NCI-H1417 (cell line): ENCODE data around the gene HBM.
"Not testable (repeated sequence)": the region's sequence is repeated elsewhere in the genome, so short reads cannot be mapped to it uniquely, and the experiment has no call there.

Experiments used
- DNase-seq, 3 experiments: peaks; one replicate each; lab custom pipeline; 2025; lab: John Stamatoyannopoulos, UW

The HBM gene

DNA sequence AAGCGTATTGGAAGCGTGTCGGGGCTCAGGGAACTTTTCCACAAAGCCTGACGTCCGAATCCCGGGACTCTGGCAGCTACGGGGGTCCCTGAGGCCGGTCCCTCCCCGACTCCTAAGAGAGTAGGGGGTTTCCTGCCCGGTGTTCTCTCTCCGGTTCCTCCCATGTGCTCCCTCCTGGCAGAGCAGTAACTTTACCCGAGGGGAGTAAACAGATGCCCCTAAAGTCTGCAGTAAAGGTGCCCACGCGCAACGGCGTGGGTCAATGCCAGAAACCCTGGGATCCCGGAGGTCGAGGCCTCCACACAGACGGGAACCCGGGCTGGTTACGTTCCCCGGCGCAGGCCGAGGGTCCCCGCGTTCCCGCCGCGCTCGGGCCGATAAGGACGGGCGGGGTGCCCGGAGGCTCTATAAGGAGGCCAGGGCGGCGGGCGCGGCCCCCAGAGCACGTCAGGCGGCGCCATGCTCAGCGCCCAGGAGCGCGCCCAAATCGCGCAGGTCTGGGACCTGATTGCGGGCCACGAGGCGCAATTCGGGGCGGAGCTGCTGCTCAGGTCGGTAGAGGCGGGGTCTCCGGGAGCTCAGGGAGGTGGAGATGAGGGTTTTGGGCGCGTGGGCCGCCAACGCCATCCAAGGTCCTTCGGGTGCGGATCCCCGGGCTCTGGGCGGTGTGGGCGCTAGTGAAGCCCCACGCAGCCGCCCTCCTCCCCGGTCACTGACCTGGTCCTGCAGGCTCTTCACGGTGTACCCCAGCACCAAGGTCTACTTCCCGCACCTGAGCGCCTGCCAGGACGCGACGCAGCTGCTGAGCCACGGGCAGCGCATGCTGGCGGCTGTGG is at the start of gene HBM:
Gene HBM, plus strand, starts transcription at position 440 of the 836 bp plus-strand sequence. Its CDS starts 20 bp downstream, at position 460.
- DNase-seq, result peak in 2 of 3 experiments; percentile 23 to 37

- DNase-seq, result no peak
These were observed 49.8 kb upstream of the HBM start for GRCh38 chr16:116015-116414.

DNA sequence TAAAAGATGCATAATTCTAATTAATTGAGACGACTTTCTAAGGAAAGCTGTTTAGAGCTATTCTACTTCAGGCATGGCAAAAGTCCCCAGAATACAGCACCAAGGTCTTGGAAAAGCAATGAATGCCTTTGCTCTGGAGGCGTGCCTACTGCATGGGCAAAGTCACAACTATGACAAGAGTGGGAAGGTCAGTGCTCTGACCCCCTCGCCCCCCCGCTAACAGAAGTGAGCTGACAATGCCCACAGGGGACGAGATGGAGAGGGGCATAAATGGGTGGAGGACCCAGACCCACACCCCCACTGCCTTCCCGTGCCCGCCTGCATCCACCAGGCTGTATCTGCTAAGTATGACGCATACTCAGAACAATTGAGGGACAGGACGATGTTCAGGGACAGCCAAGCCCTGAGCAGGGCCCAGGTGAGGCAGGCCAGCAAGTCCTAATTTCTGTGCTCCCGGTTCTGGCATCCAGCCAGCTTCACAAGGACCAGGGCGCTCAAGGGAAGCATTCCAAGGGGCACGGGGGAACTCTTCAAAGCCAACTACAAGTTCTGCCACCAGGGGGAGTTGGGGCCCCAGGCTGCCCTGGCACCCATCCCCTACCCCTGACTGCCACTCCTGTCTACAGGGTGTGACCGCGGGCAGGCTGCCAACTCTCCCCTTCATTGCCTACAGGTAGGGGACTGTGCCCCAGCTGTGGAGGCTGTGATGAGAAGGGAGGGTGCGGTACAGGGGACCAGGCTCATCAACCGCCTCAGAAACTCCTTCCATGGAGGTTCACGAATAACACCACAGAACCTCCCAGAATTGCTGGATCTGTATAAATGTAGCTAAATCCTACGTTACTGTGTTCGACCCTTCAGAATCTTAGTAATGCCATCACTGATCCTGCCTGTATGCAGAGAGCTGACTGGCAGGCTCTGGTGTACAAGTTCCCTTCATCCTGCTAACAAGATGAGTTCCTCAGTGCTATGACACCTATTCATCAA is 48.1 kb upstream of the HBM start:
- peak; percentile 42 to 84 (median 75) for DNase-seq

- no peak for DNase-seq
These were observed 46.9 kb upstream of the HBM start for GRCh38 chr16:118857-119256.

- DNase-seq, result no peak
These were observed 46.5 kb upstream of the HBM start for GRCh38 chr16:119295-119694.

DNA sequence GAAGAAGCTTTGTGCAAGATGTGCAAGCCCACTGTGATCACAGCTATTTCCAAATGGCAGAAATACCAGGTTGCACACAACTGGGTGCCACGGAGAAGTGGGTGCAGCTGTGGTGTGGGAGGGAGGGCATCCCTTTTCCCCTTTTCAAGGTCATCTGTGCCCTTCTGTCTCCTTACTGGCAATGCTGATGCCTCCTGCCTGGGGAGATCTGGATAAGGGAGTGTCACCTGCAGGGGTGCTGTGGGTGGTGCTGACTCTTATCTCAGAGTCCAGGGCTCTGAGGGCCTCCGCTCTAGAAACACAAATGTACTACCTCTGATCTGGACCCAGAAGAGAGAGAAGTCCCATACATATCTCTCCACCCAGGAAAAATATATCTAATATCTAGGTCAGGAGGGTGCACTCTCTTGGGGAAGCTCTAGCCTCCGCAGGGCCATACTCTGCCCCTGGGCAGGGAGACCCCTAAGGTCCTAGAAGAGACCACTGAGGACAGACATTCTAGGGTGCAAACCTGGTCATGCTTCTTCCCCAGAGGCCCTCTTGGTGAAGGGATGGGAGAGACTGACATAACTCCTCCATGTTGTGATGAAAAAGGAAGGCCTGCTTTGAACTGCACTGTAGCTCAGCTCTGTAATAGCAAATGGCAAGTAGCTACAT is 45.8 kb upstream of the HBM start:
- DNase-seq, result no peak

DNA sequence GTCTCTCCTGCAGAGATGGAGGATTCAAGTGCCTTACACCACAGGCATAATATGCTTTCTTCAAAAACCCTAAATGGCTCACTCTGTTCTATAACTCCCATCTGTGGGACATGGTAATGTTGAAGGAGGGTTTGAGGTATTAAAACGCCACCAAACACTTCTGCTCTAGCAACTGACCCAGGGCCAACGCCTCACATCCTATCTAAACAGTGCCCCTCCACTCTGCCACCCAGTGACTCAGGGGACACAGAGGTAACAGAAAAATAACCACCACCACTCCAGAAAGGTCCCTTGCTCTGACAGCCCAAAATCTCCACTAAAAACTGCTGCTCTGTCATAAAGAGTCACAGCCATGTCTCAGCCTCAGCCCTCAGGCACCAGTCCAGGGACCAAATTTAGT is 45.0 kb upstream of the HBM start:
- no peak for DNase-seq

GRCh38 chr16:122361-122760 is 43.4 kb upstream of the HBM start:
- no peak for DNase-seq

DNA sequence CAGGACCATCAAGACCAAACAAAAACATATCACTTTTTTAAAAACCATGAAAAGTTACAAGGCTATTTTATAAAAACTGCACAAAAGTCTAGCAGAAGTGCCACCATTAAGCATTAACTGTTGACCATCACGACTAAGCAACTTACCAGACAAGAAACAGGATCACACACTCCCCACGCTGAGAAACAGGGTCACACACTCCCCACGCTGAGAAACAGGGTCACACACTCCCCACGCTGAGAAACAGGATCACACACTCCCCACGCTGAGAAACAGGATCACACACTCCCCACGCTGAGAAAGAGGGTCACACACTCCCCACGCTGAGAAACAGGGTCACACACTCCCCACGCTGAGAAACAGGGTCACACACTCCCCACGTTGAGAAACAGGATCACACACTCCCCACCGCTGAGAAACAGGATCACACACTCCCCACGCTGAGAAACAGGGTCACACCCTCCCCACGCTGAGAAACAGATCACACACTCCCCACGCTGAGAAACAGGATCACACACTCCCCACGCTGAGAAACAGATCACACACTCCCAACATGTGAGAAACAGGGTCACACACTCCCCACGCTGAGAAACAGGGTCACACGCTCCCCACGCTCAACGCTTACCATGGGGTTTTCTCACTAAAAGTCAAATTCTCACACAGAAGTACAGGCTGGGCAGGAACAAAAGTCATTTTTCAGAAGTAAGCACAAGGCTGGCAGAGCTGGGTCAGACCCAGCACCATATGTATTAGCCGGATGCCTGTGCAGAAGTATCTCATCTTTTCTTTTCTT is 42.0 kb upstream of the HBM start:
- not testable (repeated sequence) for DNase-seq

DNA sequence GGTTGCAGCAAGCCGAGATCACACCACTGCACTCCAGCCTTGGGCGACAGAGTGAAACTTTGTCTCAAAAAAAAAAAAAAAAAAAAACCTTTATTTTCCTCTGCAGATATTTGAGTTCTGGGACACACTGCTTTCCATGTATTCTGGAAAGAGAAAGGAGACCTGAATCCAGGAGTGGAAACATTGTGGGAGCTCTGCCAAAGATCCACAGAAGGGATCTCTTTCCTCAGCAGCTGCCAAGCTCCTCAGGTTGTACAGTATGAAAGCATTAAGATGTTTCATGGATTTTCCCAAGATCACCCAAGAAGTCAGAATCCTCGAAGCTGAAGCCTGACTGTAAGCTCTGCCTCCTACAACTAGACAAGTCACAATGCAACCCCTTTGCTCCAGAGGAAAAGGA is 40.8 kb upstream of the HBM start:
- no peak for DNase-seq

DNA sequence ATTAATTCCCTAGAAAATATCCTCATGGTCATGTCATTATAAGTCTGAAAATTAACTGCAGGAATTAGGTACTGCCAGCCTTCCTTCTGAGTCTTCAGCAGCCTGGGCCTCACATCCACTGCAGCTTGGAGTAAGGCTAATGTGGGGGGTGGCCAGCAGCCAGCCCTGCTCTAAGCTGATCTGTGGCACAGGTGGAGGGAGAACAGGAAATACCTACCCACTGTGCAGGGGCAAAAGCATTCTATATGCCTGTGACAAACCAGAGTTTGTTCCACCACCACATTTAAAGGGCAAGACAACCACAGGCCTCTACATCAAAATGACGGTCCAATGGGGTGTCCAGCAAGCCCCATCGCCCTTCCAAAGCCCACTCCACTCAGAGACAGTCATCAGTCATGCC is 36.7 kb upstream of the HBM start:
- DNase-seq, result no peak

DNA sequence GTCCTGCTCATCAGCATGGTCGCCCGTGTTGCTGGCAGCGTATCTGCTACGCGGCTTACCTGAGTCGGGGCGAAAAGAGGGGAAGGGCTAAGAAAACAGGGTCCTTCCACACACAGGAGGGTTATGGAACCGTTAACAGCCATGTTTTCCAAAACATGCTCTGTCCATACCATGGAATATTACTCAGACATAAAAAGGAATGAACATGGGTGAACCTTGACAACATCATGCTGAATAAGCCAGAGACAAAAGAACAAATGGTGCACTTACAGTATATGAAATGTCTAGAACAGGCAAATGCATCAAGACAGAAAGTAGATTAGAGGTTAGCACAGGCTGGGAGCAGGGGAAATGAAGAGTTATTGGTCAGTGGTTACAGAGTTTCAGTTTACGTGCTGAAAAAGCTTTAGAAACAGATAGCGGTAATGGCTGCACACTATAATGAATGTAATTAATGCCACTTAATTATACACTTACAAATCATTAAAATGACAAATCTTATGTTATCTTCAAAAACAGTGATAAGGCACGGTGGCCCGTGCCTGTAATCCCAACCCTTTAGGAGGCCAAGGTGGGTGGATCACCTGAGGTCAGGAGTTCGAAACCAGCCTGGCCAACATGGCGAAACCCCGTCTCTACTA is 35.1 kb upstream of the HBM start:
- DNase-seq, result no peak

- no peak for DNase-seq
These were observed 33.7 kb upstream of the HBM start for GRCh38 chr16:132120-132519.

DNA sequence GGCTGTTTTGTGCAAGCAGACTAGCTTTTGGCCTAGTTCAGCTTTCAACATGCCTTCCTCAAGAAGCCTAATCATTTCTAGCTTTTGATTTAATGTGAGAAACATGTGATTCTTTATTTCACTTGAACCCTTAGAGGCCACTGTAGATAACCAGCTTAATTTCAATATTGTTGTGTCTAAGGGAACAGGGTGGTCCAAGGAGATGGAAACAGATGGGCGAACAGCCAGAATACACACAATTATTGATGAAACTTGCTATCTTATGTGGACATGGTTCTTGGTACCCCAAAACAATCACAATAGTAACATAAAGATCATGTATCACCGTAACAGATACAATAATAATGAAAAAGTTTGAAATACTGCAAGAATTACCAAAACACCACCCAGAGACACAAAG is 32.1 kb upstream of the HBM start:
- no peak for DNase-seq

DNA sequence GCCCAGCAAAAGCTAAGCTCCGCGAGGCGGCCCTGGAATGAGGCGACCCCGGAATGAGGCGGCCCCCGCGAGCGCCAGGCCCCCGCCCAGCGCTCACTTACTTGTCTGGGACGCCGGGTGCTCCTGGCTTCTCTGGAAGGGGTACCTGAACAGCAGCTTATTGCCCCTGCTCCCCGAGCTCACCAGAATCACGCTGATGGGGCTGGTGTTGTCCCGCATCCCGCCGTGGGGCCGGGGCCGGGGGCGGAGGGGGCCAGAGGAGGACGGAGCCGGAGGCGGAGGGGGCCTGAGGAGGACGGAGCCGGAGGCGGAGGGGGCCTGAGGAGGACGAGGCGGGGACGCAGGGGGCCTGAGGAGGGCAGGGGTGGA is 27.7 kb upstream of the HBM start:
- peak in 2 of 3 experiments; percentile 21 to 28 for DNase-seq

DNA sequence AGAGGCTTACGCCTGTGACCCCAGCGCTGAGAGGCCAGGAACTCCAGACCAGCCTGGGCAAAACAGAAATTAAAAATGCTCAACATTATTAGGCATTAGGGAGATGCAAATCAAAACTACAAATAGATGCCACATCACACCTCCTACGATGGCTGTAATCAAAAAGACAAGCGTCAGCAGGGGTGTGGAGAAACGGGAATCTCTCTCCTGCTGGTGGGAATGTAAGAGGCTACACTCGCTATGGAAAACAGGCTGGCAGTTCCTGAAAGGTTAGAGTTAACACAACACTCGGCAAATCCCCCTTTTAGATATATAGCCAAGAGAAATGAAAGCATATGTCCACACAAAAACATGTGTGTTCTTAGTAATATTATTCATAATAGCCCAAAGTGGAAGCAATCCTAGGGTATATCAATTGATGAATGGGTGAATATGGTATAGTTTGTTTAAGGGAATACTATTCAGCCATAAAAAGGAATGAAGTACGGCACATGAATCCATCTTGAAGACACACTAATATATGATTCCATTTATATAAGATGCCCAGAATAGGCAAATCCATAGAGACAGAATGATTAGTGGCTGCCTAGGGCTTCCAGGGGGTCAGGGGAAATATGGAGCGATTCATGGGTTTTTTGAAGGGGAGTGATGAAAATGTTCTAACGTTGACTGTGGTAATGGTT is 25.5 kb upstream of the HBM start:
- no peak for DNase-seq

GRCh38 chr16:142405-142967 is 23.3 kb upstream of the HBM start:
- DNase-seq, result no peak

- DNase-seq, result no peak
These were observed 22.7 kb upstream of the HBM start for GRCh38 chr16:143047-143446.

DNA sequence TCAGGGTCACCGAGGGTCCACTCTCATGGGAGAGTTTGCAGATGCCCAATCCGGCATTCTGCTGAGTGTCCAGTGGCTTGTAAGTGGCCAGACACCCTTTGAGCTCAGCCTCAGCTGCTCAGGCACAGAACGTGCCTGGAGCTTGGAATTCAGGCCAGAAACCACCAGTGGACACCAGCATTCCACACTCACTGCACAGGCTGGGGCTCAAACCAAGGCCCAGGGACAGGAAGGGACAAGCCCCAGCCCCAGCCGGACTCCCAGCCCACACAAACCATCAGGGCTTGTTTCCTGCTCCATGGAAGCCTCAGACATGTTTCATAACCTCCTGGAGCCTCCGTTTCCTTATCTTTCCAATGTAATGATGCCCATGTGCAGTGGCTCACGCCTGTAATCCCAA is 22.3 kb upstream of the HBM start:
- DNase-seq, result no peak

DNA sequence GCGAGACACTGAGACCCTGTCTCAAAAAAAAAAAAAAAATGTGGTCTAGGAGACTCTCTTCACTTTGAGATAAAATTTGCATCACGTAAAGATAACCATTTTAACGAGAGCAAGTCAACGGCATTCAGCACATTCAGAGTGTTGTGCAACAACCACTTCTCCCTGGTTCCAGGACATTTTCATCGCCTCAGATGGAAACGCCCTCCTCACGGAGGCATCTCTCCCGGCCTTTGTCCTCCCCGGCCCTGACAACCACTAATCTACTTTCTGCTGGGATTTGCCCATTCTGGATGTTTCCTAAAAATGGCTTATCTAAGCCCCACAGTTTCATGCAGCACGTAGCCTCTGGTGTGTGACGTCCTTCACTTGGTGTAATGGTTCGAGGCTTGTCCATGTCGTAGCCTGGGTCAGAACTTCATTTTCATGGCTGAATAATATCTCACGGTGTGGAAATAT is 21.0 kb upstream of the HBM start:
- no peak for DNase-seq
